HG02943 (cell line): ENCODE results near the gene EYS.
"Not testable (repeated sequence)": the region's sequence is repeated elsewhere in the genome, so short reads cannot be mapped to it uniquely, and the experiment has no call there.

Experiments
- ATAC-seq: cut with Tn5 transposase; IDR thresholded peaks from one replicate; pipeline ENCODE4 v1.9.1; 2021; ENCODE audit warnings: mild to moderate bottlenecking, low read depth, moderate library complexity; ENCODE audit not compliant: unreplicated experiment

The EYS gene

DNA sequence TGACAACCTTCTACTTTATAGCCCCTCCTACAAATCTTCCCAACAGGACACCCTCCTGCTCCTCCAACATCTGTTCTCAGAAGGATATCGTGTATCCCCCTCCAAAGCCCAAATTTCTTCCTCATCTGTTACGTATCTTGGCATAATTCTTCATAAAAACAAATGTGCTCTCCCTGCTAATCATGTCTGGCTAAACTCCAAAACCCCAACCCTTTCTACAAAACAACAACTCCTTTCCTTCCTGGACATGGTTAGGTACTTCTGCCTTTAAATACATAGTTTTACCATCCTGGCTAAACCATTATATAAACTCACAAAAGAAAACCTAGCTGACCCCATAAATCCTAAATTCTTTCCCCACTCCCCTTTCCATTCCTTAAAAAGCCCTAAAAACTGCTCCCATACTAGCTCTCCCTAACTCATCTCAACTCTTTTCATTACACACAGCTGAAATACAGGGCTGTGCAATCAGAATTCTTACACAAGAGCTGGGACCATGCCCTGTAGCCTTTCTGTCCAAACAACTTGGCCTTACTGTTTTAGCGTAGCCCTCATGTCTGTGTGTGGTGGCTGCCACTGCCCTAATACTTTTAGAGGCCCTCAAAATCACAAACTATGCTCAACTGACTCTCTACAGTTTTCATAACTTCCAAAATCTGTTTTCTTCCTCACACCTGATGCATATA is 1753.5 kb downstream of the EYS start:
- ATAC-seq = not testable (repeated sequence)

DNA sequence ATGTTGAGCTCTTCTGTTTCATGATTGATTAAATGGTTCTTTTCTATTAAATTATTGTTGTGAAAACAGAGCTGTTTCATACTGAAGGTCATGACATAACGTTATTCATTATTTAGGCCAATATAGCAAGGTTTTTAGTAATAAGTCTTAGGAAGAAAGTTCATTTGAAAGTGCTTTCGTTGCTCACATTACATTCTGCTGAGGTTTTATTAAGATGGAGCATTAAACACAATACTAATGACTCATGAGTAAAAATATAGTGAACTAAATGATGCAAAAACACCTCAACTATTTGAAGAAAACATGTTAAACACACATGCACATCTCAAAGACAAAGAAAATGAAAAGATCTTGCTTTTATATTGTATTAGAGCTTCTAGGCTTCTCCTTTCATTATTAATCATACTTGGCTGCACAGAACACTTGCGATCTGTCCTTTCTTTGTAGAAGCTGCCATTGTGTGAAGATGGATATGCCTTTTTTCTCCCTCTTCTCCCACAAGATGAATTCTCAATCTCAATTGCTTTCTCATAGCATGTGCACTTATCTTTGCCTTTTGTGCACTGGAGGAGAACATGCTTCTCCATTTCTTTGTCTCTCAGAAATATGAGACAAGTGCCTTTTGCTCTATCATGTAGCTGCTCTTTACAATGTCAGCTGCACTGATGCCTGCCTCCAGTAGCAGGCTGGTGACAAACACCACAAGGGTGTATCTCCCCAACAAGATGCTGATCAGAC is 1759.1 kb downstream of the EYS start:
- no peak for ATAC-seq

DNA sequence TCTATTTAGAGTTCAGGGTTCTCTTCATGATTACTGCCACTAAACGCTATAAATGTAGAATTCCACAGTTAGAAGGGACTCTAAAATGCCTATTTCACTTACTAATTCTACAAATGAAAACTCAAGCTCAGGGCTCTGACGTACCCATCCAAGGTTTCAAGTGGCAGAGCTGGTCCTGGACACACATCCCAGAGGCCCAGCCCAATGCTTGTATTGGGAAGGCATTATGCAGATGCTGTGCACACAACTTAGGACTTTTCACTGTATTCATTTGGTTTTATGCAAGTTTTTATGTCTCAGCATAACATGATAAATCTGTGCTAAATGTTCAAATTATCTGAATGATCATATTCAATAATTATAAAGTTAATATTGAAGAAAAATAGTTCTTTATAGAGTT is 1761.0 kb downstream of the EYS start:
- ATAC-seq = no peak

GRCh38 chr6:63943826-63944225 is 1763.2 kb downstream of the EYS start:
- no peak for ATAC-seq

GRCh38 chr6:63941747-63942470 is 1765.1 kb downstream of the EYS start:
- no peak for ATAC-seq

- ATAC-seq = no peak
Measured at GRCh38 chr6:63940056-63940455, 1767.0 kb downstream of the EYS start.

DNA sequence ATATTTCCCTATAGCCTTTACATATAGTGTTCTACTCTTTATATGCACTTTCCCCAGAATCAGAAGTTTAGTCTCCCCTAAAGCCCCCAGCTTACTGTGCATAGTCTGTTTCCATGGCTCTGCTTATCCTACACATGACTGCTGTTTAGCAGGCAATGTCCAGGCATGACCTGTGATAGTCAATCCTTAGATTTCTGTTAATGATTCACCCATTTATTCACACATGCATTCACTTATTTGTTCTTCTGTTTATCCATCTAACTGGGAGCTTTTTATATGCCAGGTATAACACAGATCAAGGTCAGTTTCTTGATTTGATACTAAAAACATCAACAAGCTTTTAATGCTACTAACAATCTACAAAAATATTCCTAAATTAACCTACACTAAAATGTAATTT is 1770.6 kb downstream of the EYS start:
- no peak for ATAC-seq

DNA sequence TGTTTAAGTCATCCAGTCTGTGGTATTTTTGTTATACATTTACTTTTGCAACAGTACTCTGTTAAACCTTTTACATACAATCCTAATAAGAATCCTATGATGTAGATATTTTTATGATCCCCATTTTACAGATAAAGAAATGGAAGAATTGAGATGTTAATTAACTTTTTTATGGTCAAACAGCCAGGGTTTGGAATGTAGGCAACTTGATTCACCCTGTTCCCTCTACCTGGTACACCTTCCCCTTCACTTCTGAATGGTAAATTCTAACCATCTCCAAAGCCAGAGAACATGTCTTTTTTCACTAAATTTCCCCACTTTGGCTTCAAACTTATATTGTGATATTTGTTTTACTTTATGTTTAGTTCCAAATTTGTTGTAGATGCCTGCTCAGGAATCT is 1771.3 kb downstream of the EYS start:
- no peak for ATAC-seq

DNA sequence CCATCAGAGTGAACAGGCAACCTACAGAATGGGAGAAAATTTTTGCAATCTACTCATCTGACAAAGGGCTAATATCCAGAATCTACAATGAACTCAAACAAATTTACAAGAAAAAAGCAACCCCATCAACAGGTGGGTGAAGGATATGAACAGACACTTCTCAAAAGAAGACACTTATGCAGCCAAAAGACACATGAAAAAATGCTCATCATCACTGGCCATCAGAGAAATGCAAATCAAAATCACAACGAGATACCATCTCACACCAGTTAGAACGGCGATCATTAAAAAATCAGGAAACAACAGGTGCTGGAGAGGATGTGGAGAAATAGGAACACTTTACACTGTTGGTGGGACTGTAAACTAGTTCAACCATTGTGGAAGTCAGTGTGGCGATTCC is 1773.1 kb downstream of the EYS start:
- ATAC-seq = not testable (repeated sequence)

DNA sequence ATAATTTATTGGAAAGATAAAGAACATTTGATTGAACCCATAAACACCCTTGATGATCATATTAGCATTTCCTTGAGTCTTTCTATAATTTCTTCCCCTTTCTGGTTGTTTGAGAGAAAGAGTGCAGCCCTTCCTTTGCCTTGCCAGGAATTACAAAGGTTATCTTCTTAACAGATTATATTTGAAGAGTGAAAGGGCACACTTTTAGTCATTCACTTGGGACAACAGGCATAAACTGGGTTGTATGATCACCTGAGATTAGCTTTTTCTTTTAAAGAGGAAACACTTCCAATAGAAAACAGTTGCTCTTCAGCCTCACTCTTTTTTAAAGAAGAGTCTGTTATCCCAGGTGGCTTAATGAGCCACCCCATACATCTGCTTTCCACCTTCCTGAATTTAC is 1776.2 kb downstream of the EYS start:
- ATAC-seq = no peak

- ATAC-seq = no peak
Measured at GRCh38 chr6:63929111-63929510, 1777.9 kb downstream of the EYS start.

DNA sequence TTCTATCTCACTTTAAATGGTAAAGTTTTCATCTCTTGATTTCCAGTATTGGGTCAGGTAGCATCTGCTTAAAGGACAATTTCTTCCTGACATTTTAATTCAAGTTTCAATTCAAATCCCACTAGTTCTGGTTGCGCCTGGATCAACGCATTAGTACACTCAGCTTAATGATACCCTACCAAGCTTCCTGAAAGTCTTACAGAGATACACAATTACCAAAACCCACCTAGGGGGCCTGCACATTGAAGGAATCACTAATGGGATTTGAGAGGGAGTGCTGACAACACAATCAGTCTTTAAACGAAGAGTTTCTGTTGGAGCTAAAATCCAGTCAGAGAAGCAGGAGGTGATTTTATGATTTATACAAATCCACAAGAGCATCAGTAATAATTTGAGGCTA is 1778.4 kb downstream of the EYS start:
- ATAC-seq = no peak

GRCh38 chr6:63926950-63927927 is 1779.8 kb downstream of the EYS start:
- ATAC-seq = no peak

DNA sequence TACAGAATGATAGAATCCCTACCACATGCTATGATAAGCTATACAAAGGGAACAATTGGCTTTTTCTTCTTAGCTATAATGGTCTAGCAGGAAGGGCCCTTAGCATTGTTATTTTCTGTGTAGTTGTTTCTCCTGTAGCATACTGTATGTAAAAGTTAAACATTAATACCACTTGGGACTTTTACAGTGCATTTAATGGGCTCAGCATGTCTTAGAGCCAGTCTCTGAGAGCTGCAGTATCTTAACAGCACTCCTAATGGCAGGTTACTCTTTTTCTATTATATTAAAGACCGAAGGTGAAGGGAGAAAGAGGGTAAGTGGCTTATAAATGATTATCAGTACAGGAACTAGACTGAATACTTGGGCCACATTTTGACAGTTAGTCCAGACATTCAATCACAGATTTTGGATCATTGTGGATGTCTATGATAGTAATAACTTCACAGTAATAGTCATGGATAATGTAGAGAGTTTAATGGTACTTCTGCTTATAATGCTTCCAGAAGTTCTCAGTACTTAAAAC is 1780.7 kb downstream of the EYS start:
- ATAC-seq = no peak

- peak; percentile 70 for ATAC-seq
Measured at GRCh38 chr6:63923139-63923739, 1783.8 kb downstream of the EYS start.

DNA sequence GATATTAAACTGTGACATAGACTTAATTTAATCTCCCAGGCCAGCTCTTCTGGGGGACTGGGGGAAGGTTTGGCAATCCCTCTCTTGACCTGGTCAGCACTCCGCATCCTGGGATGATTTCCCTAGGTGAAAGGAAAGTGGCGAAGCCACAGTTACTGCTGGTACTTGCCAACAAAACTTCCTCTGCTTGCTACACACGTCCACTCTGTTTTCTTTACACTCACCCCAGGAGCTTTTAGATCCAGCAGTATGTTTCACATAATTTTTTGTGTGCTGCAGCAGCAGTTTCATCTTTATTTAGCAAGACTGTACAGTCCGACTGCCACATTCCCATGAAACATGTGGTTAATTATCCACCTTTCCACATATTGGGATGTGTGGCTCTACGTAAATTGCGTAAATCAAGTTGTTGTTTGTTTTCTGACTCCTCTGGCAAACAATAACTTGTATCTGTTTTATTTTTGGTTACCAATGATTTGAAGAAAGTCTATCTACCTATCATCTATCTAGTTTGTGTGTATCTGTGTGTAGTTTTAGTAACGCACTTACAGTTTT is 1787.4 kb downstream of the EYS start:
- ATAC-seq = no peak

- ATAC-seq = no peak
Measured at GRCh38 chr6:63912887-63913286, 1794.1 kb downstream of the EYS start.

DNA sequence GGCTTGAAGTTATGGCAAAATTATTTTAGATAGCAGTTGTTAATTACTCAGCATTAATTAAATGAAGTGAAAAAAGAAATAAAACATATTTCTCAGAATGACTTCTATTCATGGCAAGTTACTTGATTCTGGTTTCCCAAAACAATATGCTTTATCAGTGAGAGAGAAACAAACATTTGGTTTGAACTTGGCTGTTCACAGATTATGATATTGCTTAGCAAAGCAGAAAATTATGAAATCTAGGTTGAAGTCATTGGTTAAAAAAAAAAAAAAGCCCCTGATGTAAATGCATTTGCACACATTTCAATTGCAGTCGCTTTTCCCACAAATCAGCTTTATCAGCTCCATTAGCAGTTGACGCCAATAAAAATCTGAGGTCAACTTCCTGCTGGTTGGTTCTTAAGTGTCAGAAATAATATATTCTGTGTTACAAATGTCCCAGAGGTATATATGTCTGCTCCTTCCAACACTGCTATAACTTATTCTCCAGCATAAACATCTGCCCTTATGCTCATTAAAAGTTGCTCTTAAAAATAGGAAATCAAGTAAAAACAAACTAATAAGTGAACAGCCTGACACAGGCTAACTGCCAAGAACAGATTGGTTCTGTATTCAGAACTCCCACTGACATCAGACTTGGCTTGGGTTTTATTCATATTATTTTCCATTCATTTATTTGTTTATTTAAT is 1796.0 kb downstream of the EYS start:
- ATAC-seq = no peak
